GM12878 (cell line): ENCODE results near the gene TMEM121B. TPM values are rescaled to one million over a fixed set of nuclear protein-coding genes. Genes with fewer than 3 reads are reported as not detected.

Source experiments
- BMI1 ChIP-seq: fragments of 450-650 bp; IDR thresholded peaks from 2 replicates; pipeline ENCODE4 v1.6.1; 2016; ENCODE audit warnings: mild to moderate bottlenecking, moderate library complexity, borderline replicate concordance
- BRCA1 ChIP-seq: IDR thresholded peaks from 2 replicates; pipeline ENCODE4 v1.6.1; 2011; ENCODE audit warnings: low read depth, low read length, improper control_type of control experiment
- CBX3 ChIP-seq: fragments of 200-600 bp; sonication (generic); IDR thresholded peaks from 2 replicates; pipeline ENCODE4 v1.6.1; 2016; ENCODE audit warnings: low read depth, borderline replicate concordance
- CREM ChIP-seq: IDR thresholded peaks from 2 replicates; pipeline ENCODE4 v1.6.1; 2014; ENCODE audit warnings: antibody characterized with exemption, low read depth
- EZH2 ChIP-seq: IDR thresholded peaks from 2 replicates; pipeline ENCODE4 v1.6.1; 2012; ENCODE audit warnings: low read depth, mild to moderate bottlenecking, control low read depth, inconsistent platforms, low read length, borderline replicate concordance; ENCODE audit not compliant: control insufficient read depth
- FOS ChIP-seq: IDR thresholded peaks from 3 replicates; pipeline ENCODE4 v1.6.1; 2011; ENCODE audit warnings: borderline replicate concordance; ENCODE audit not compliant: insufficient read length; ENCODE audit errors: extremely low read depth
- JUND ChIP-seq: IDR thresholded peaks from 2 replicates; pipeline ENCODE4 v1.6.1; 2012; ENCODE audit warnings: low read depth, mild to moderate bottlenecking, low read length, improper control_type of control experiment, moderate library complexity
- KAT2A ChIP-seq: conservative IDR thresholded peaks from 2 replicates; pipeline ENCODE4 v1.6.1; 2011; ENCODE audit warnings: low read depth, low read length; ENCODE audit not compliant: control insufficient read depth
- NFYB ChIP-seq: IDR thresholded peaks from 2 replicates; pipeline ENCODE4 v1.6.1; 2011; ENCODE audit warnings: low read depth, mild to moderate bottlenecking, low read length, improper control_type of control experiment, moderate library complexity; ENCODE audit not compliant: insufficient read depth
- NRF1 ChIP-seq: conservative IDR thresholded peaks from 2 replicates; pipeline ENCODE4 v1.6.1; 2011; ENCODE audit warnings: mild to moderate bottlenecking, low read depth, low read length, improper control_type of control experiment
- POLR2AphosphoS5 ChIP-seq: IDR thresholded peaks from 2 replicates; pipeline ENCODE4 v1.6.1; 2011; ENCODE audit warnings: mild to moderate bottlenecking, low read length, inconsistent platforms
- RB1 ChIP-seq: fragments of 450-650 bp; formaldehyde crosslinking; IDR thresholded peaks from 2 replicates; pipeline ENCODE4 v1.6.1; 2017; ENCODE audit warnings: mild to moderate bottlenecking, borderline replicate concordance
- RBBP5 ChIP-seq: fragments of 200-600 bp; sonication (generic); conservative IDR thresholded peaks from 2 replicates; pipeline ENCODE4 v1.6.1; 2016
- SP1 ChIP-seq: IDR thresholded peaks from one replicate; pipeline ENCODE4 v1.6.1; 2011; ENCODE audit warnings: low read depth, low read length
- SREBF1 ChIP-seq: IDR thresholded peaks from 2 replicates; pipeline ENCODE4 v1.6.1; 2012; ENCODE audit warnings: mild to moderate bottlenecking, low read length
- TARDBP ChIP-seq: IDR thresholded peaks from 2 replicates; pipeline ENCODE4 v1.6.1; 2016; ENCODE audit warnings: borderline replicate concordance
- WRNIP1 ChIP-seq: IDR thresholded peaks from 2 replicates; pipeline ENCODE4 v1.6.1; 2011; ENCODE audit warnings: low read depth, low read length, improper control_type of control experiment, borderline replicate concordance
- ZNF207 ChIP-seq: fragments of 450-650 bp; IDR thresholded peaks from 2 replicates; pipeline ENCODE4 v1.6.1; 2014; ENCODE audit warnings: antibody characterized with exemption, mild to moderate bottlenecking, borderline replicate concordance
- polyA plus RNA-seq, 11 experiments: library from polyadenylated mRNA; depleted of rRNA in 4 of 11; unstranded in 6 of 11; stranded (reverse) in 5 of 11; fragments of >200 nt; fragmentation: Nextera tagmentation in 4 of 11; fragmentation: Illumina TruSeq in 1 of 11; extraction: Ambion mirVana in 4 of 11; extraction: Trizol in 1 of 11; gene quantifications; 1 replicate in 1 of 11; 2 replicates in 10 of 11; pipeline versions ENCODE4 v1.2.1 to v1.2.3, GENCODE V29; 2011 to 2016; ENCODE audit warnings: inconsistent platforms in 2 of 11, missing spikeins in 2 of 11, low read depth in 1 of 11
- total RNA-seq, 4 experiments: library from RNA; depleted of rRNA in 3 of 4; stranded (reverse); fragments of >200 nt in 3 of 4; fragmentation: Illumina TruSeq in 1 of 4; extraction: Trizol in 1 of 4; gene quantifications; 2 replicates each; pipeline versions ENCODE4 v1.2.1 to v1.2.3, GENCODE V29; 2013 to 2021
- TF ChIP-seq, protein P1 (sequence below): IDR thresholded peaks from 2 replicates; pipeline ENCODE4 v1.6.1; 2012; ENCODE audit warnings: low read depth, low read length, improper control_type of control experiment
- TF ChIP-seq, protein P2 (sequence below): IDR thresholded peaks from 2 replicates; pipeline ENCODE4 v1.6.1; 2011; ENCODE audit warnings: low read depth, mild to moderate bottlenecking, low read length, moderate library complexity, borderline replicate concordance; ENCODE audit errors: extremely low read depth
- TF ChIP-seq, protein P3 (sequence below): fragments of 450-650 bp; IDR thresholded peaks from 2 replicates; pipeline ENCODE4 v1.6.1; 2016; ENCODE audit warnings: mild to moderate bottlenecking
- TF ChIP-seq, protein P4 (sequence below): fragments of 150-350 bp; IDR thresholded peaks from 2 replicates; pipeline ENCODE4 v1.6.1; 2016; ENCODE audit warnings: low read depth, low read length
- TF ChIP-seq, protein P5 (sequence below): fragments of 450-650 bp; IDR thresholded peaks from 2 replicates; pipeline ENCODE4 v1.6.1; 2017; ENCODE audit warnings: low read depth, mild to moderate bottlenecking, moderate library complexity

Gene TMEM121B
- total and polyA plus RNA-seq, 10 of the 15 experiments (the other 5 are each of a cell fraction or from before 2014, with no cell fraction given), result 0.02 to 0.10 (median 0.06) TPM; not detected in 5

DNA sequence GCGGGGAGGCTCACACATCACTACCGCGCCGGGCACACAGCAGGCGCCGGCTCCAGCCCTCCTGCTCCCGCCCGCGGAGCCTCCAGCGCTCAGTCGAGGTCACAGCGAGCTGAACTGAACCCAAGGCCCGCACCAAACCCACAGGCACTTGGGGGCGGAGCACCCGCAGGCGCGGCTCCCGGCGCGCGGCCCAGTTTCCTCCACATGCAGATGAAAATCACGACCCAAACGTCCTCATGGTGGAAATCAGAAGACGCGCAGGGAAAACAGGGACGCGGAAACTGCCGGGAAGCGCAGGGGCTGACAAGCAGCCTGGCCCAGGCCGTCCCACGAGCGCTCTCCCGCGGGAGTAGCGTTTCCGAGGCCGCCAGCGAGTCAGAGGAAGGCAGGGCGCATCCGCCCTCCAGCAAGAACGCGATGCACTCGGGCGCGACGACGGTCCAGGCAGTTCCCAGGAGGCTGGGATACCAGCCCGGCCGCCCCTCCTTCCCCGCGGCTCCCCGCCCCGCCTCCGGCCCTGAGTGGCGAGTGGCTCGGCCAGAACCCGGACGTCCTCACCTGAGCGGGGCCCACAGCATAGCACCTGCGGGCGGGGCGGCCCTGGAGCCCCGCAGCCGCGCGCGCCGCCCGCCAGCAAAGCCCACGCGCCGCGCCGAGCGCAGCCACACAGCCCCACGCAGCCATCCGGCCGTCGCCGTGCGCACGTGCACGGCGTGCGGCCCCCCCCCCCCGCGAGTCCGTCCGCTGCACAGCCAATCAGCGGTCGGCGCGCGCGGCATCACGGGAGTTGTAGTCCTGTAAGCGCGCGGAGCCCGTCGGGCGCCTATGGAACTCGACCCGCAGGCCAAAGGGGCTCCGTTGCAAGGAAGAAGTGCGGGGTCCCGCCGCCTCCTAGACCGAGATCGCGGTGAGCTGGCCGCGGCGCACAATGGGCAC is 37.7 kb upstream of the TMEM121B start, which contains the start of gene HDHD5 (continued):
- TF ChIP-seq TARDBP, result no peak
- 0 out of 2 replicates have a peak, but pooled peaks have one; percentile 26 for TF ChIP-seq POLR2AphosphoS5
- TF ChIP-seq CREM, result peak; percentile 27; the same call in 1 of the 2 replicates
- TF ChIP-seq NFYB, result peak; percentile 93
- TF ChIP-seq, protein P1, sequence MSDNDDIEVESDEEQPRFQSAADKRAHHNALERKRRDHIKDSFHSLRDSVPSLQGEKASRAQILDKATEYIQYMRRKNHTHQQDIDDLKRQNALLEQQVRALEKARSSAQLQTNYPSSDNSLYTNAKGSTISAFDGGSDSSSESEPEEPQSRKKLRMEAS, result peak; percentile 77
- no peak for TF ChIP-seq EZH2
- TF ChIP-seq, protein P2, sequence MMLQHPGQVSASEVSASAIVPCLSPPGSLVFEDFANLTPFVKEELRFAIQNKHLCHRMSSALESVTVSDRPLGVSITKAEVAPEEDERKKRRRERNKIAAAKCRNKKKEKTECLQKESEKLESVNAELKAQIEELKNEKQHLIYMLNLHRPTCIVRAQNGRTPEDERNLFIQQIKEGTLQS, result no peak
- no peak; the same call in 1 of the 2 replicates for TF ChIP-seq RB1
- 0 out of 2 replicates have a peak, but pooled peaks have one; percentile 29 for TF ChIP-seq SREBF1
- TF ChIP-seq WRNIP1, result no peak
- peak; percentile 26; the same call in 1 of the 2 replicates for TF ChIP-seq NRF1
- TF ChIP-seq SP1, result peak; percentile 35
- TF ChIP-seq, protein P3, sequence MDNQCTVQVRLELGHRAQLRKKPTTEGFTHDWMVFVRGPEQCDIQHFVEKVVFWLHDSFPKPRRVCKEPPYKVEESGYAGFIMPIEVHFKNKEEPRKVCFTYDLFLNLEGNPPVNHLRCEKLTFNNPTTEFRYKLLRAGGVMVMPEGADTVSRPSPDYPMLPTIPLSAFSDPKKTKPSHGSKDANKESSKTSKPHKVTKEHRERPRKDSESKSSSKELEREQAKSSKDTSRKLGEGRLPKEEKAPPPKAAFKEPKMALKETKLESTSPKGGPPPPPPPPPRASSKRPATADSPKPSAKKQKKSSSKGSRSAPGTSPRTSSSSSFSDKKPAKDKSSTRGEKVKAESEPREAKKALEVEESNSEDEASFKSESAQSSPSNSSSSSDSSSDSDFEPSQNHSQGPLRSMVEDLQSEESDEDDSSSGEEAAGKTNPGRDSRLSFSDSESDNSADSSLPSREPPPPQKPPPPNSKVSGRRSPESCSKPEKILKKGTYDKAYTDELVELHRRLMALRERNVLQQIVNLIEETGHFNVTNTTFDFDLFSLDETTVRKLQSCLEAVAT, result 0 out of 2 replicates have a peak, but pooled peaks have one; percentile 44
- peak; percentile 62; the same call in 1 of the 2 replicates for TF ChIP-seq ZNF207
- TF ChIP-seq KAT2A, result no peak
- TF ChIP-seq, protein P4, sequence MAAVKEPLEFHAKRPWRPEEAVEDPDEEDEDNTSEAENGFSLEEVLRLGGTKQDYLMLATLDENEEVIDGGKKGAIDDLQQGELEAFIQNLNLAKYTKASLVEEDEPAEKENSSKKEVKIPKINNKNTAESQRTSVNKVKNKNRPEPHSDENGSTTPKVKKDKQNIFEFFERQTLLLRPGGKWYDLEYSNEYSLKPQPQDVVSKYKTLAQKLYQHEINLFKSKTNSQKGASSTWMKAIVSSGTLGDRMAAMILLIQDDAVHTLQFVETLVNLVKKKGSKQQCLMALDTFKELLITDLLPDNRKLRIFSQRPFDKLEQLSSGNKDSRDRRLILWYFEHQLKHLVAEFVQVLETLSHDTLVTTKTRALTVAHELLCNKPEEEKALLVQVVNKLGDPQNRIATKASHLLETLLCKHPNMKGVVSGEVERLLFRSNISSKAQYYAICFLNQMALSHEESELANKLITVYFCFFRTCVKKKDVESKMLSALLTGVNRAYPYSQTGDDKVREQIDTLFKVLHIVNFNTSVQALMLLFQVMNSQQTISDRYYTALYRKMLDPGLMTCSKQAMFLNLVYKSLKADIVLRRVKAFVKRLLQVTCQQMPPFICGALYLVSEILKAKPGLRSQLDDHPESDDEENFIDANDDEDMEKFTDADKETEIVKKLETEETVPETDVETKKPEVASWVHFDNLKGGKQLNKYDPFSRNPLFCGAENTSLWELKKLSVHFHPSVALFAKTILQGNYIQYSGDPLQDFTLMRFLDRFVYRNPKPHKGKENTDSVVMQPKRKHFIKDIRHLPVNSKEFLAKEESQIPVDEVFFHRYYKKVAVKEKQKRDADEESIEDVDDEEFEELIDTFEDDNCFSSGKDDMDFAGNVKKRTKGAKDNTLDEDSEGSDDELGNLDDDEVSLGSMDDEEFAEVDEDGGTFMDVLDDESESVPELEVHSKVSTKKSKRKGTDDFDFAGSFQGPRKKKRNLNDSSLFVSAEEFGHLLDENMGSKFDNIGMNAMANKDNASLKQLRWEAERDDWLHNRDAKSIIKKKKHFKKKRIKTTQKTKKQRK, result no peak
- no peak for TF ChIP-seq CBX3
- TF ChIP-seq JUND, result no peak
- TF ChIP-seq RBBP5, result no peak
- TF ChIP-seq FOS, result no peak
- no peak for TF ChIP-seq BMI1
- TF ChIP-seq, protein P5, sequence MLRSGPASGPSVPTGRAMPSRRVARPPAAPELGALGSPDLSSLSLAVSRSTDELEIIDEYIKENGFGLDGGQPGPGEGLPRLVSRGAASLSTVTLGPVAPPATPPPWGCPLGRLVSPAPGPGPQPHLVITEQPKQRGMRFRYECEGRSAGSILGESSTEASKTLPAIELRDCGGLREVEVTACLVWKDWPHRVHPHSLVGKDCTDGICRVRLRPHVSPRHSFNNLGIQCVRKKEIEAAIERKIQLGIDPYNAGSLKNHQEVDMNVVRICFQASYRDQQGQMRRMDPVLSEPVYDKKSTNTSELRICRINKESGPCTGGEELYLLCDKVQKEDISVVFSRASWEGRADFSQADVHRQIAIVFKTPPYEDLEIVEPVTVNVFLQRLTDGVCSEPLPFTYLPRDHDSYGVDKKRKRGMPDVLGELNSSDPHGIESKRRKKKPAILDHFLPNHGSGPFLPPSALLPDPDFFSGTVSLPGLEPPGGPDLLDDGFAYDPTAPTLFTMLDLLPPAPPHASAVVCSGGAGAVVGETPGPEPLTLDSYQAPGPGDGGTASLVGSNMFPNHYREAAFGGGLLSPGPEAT, result no peak
- TF ChIP-seq BRCA1, result no peak
